Central memory CD4-positive, alpha-beta T cell (primary cell): ENCODE results near the gene FASTK.
"Not testable (repeated sequence)": the region's sequence is repeated elsewhere in the genome, so short reads cannot be mapped to it uniquely, and the experiment has no call there.

Experiments used
- DNase-seq: peaks from one replicate; pipeline ENCODE4 v3.0.0; 2022

Gene FASTK

DNA sequence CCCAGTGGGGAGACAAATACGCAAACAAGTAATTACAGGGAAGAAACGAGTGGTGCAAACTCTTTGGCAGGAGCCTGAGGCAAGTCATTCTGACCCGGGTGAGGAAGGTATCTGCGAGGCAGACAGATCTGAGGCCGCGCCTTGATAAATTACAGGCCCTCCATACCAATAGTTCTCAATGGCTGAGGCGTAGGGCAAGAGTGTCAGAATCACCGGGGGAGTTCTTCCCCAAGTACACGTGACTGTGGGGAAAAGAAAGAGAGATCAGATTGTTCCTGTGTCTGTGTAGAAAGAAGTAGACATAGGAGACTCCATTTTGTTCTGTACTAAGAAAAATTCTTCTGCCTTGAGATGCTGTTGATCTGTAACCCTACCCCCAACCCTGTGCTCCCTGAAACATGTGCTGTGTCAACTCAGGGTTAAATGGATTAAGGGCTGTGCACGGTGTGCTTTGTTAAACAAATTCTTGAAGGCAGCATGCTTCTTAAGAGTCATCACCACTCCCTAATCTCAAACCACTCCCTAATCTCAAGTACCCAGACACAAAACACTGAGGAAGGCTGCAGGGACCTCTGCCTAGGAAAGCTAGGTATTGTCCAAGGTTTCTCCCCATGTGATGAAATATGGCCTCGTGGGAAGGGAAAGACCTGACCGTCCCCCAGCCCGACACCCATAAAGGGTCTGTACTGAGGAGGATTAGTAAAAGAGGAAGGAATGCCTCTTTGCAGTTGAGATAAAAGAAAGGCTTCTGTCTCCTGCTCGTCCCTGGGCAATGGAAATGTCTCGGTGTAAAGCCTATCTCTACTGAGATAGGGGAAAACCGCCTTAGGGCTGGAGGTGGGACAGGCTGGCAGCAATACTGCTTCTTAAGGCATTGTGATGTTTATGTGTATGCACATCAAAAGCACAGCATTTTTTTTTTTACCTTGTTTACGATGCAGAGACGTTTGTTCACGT is 53.6 kb downstream of the FASTK start:
- not testable (repeated sequence) for DNase-seq
